ENCODE data around the gene RFC4.
"Not testable (repeated sequence)": the region's sequence is repeated elsewhere in the genome, so short reads cannot be mapped to it uniquely, and the experiment has no call there.

Gene RFC4

GRCh38 chr3:186825294-186825821 lies 19.1 kb upstream of the RFC4 start:
- no peak for DNase-seq (ENCODE audit: low read depth in 1 of 2, low spot score in 1 of 2)

DNA sequence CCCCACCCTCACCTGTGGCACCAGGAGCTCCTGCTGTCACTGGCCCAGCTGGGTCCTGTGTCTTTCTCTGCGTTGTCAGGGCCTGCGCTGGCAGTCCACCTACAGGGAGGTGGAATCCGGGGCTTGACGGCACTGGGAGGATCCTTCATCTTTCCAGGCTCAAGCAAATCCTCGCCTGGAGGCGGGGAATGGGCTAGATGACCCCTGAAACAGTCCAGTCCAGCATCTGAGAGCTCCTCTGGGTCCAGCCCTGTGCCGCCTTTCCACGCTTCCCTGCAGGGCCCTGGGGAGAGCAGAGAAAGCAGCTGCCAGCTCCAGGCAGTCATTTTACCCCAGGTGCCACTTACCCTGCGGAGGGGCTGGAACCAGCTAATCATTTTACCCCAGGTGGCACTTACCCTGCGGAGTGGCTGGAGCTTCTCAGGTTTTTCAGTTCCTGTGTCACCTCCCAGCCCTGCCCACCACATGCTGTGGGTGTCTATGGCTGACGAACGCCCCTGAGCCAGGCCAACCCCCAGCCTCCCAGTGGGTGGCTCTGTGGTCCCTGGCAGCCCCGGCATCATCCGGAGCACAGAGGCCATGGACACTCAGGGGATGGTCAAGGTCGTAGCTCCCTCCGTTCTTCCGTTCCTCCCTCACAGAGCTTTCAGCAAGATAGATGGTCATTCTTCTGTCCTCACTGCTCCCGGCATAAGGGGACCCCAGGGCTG lies 18.3 kb upstream of the RFC4 start:
- DNase-seq (ENCODE audit: low read depth in 1 of 2, low spot score in 1 of 2), result no peak

DNA sequence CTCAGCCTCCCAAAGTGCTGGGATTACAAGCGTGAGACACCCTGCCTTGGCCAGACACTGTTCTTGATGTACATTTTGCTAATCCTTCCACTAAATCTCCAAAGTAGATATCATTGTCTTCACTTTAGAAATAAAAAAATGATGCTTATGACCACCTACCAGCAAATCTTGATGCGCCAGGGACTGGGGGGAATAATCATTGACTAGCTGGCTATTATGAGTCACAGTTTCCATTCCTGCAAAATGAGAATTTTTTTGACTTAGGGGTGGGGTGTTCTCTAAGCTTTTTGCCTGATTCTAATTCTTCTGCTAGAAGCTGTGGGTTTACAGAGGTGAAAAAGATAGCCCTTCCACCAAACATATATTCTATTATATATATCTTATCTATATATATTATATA lies 17.1 kb upstream of the RFC4 start:
- no peak for DNase-seq (ENCODE audit: low read depth in 1 of 2, low spot score in 1 of 2)

DNA sequence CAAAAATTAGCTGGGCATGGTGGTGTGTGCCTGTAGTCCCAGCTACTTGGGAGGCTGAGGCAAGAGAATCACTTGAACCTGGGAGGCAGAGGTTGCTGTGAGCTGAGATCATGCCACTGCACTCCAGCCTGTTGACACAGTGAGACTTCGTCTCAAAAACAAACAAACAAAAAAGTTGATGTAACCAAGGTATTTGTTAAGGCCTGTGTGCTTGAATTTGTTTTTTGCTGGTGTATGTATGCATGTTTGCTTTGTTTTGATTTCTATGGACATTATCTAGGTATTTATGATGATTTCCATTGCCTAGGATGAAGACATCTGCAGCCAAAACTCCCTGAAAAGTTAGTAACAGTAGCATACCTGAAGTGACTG lies 16.1 kb upstream of the RFC4 start:
- not testable (repeated sequence) for DNase-seq (ENCODE audit: low read depth in 1 of 2, low spot score in 1 of 2)

GRCh38 chr3:186821429-186822387 lies 15.4 kb upstream of the RFC4 start:
- DNase-seq (ENCODE audit: low read depth in 1 of 2, low spot score in 1 of 2), result no peak

DNA sequence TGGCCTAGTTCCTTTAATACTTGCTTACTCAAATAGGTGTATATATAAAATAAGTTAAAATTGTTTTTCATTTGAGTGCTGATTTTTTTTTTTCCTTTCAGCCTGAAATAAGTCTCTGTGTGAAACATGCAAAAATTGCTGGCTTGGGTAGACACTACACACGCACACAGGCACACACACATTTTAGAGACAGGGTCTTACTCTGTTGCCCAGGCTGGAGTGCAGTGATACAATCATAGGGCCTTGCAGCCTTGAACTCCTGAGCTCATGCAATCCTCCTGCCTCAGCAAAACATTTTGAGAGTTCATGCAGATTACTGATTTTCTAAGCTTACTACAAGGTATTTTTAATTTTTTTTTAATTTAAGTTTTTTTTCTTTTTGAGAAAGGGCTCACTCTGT lies 12.7 kb upstream of the RFC4 start:
- no peak for DNase-seq (ENCODE audit: low read depth in 1 of 2, low spot score in 1 of 2)

DNA sequence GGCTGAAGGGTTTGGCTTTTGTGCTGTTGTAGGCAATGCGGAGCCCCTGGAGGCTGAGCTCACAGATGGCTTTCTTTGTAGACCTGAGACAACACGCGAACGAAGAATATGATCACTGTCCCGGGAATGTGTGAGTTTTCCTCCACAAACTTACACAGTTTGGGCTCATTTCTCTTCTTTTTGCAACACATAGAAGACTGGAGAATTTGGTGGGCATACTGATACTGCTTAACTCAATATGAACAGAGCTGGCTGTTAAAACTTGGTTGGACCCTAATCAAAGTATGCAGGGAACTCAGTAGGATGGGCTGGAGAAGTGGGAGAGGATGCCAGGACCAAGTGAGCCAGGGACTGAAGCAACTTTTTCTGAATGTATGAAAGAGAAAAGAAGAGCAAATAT lies 12.2 kb upstream of the RFC4 start:
- DNase-seq (ENCODE audit: low read depth in 1 of 2, low spot score in 1 of 2), result no peak

DNA sequence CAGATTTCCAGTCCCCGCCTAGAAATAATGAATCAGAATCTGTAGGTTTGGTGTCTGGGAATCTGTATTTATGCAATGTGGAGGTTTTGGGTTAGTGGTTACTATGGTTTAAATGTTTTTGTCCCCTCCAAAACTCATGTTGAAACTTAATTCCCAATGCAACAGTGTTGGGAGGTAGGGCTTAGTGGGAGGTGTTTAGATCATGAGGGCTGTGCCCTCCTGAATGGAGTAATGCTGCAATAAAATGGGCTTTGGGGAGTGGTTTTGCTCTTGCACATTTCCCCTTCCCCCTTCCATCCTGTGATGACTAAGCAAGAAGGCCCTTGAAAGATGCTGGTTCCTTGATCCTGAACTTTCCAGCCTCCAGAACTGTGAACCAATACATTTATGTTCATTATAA lies 9.2 kb upstream of the RFC4 start:
- DNase-seq (ENCODE audit: low read depth in 1 of 2, low spot score in 1 of 2), result no peak

GRCh38 chr3:186814100-186814499 lies 7.8 kb upstream of the RFC4 start:
- DNase-seq (ENCODE audit: low read depth in 1 of 2, low spot score in 1 of 2), result no peak

DNA sequence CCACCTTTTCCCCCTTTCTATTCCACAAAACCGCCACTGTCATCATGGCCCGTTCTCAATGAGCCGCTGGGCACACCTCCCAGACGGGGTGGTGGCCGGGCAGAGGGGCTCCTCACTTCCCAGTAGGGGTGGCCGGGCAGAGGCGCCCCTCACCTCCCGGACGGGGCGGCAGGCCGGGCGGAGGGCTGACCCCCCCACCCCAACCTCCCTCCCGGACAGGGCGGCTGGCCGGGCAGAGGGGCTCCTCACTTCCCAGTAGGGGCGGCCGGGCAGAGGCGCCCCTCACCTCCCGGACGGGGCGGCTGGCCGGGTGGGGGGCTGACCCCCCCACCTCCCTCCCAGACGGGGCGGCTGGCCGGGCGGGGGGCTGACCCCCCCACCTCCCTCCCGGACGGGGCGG lies 5.0 kb upstream of the RFC4 start:
- DNase-seq (ENCODE audit: low read depth in 1 of 2, low spot score in 1 of 2), result not testable (repeated sequence)

DNA sequence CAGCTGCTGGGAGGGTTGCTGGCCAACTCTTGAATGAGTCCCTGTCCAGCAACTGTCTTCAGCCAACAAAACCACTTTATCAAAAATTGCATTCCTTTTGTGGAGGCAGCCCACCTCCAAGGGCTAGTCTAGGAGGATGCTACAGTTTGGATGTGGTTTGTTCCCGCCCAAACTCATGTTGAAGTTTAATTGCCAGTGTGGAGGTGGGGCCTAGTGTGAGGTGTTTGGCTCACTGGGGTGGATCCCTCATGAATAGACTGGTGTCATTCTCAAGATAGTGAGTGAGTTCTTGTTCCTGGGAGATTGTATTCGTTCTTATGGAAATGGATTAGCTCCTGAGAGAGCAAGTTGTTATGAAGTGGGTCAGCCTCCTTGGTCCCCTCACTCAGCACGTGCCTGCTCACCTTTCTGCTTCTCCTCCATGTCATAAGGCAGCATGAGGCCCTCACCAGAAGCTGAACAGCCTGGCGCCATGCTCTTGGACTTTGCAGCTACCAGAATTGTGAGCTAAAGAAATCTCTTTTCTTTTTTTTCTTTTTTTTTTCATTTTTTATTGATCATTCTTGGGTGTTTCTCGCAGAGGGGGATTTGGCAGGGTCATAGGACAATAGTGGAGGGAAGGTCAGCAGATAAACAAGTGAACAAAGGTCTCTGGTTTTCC lies 4.2 kb upstream of the RFC4 start:
- DNase-seq (ENCODE audit: low read depth in 1 of 2, low spot score in 1 of 2), result no peak

GRCh38 chr3:186807231-186807630 lies 949 bp upstream of the RFC4 start:
- no peak for DNase-seq (ENCODE audit: low read depth in 1 of 2, low spot score in 1 of 2)

- not testable (repeated sequence) for DNase-seq (ENCODE audit: low read depth in 1 of 2, low spot score in 1 of 2)
Measured at GRCh38 chr3:186803447-186803846, 2.8 kb downstream of the RFC4 start.

DNA sequence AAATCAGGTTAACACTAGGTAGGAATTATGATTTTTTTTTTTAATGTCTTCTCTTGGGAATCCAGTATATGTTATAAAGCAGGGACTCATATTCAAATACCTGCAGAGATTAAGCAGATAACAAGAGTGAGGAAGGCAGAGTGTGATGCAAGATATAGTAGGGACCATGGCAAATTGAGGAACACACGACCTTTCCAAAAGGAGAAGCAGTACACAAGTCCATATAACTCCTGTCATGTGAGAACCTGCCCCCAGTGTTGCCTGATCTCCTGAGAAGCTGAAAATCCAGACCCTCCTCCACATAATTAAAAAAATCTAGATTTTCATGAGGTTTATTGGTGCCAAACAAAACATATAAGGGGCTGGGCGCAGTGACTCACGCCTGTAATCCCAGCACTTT lies 3.6 kb downstream of the RFC4 start:
- no peak for DNase-seq (ENCODE audit: low read depth in 1 of 2, low spot score in 1 of 2)

GRCh38 chr3:186800285-186800684 lies 6.0 kb downstream of the RFC4 start:
- DNase-seq (ENCODE audit: low read depth in 1 of 2, low spot score in 1 of 2), result no peak

GRCh38 chr3:186798239-186798874 lies 7.9 kb downstream of the RFC4 start:
- DNase-seq (ENCODE audit: low read depth in 1 of 2, low spot score in 1 of 2), result no peak

DNA sequence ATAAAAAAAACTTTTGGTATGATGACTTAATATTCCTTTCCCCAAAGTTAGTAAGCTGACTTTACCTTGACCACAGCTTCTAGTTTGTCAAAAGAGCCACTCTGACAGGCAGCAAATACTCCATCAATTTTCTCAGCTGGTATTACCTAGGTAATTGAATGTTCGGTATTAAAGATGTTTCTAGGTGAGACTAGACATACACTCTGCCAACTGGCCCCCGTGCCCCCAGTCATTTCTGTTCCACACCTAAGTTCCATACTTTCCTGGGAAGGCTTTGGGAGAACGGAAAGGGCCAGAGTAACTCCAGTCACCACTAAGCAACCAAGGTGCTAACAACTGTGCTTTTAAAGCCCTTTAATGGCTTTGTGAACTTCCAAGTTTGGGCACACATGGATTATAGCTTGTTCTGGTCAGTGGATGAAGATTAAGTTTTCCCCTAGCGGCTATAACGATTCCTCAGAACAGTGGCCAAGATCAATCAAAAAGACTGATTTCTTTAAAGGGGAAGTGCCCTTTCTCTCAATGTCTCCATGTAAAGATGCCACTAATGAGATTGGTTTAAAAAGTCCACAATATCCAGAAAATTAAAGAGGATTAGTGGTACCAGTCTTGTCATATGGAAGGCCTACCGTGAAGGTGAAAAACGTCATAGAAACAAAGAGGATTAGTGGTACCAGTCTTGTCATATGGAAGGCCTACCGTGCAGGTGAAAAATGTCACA lies 15.9 kb downstream of the RFC4 start:
- DNase-seq (ENCODE audit: low read depth in 1 of 2, low spot score in 1 of 2), result no peak

GRCh38 chr3:186789554-186790260 lies 16.6 kb downstream of the RFC4 start:
- DNase-seq (ENCODE audit: low read depth in 1 of 2, low spot score in 1 of 2), result no peak

DNA sequence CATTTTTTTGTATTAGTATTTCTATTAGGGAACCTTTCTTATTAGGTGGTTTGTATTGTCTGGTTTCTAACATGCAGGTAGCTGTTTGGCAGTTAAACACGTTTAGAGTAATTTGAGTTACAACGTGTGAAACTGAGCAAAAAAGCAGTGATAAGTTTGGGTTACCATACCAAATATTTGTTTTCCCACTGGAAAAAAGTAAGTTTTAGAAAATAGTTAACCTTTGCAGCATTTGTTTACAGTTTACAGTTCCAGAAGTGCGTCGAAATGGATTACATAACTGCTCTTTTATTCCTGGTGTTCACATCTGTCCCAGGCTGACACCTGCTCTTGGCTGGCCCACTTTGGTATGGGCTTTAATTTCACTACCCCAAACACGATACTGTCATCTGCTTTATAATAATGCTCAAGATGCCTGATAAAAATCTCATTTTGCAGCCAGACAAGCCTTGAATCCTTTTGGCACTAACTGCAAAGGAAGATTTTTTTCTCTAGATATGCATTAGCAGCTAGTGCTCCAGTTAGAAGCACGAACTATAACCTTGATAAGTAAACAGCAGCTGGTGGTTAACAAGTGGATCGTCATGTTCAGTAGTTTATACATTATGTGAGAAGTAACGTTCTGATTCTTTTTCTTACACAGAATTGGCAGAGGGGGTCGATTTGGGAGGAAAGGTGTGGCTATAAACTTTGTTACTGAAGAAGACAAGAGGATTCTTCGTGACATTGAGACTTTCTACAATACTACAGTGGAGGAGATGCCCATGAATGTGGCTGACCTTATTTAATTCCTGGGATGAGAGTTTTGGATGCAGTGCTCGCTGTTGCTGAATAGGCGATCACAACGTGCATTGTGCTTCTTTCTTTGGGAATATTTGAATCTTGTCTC lies 17.6 kb downstream of the RFC4 start:
- DNase-seq (ENCODE audit: low read depth in 1 of 2, low spot score in 1 of 2), result no peak

Measured in activated T-helper 1 cell treated with anti-CD3 and anti-CD28 coated beads, Interleukin-2, amount 50 U/mL, for 16 hours (primary cell).